Renal cortex interstitium (tissue), 11 donors: ENCODE data around the gene SNAP91. TPM values are rescaled to one million over a fixed set of nuclear protein-coding genes. Genes with fewer than 3 reads are reported as not detected.
"Not testable (repeated sequence)": the region's sequence is repeated elsewhere in the genome, so short reads cannot be mapped to it uniquely, and the experiment has no call there.

ENCODE experiments used
- DNase-seq, 11 donors: peaks; one replicate each; pipeline ENCODE4 v3.0.0-alpha.2; 2013; ENCODE audit warnings: low read depth in 9 of 11, low spot score in 4 of 11; ENCODE audit errors: extremely low read depth in 1 of 11
- polyA plus RNA-seq, 3 donors: library from polyadenylated mRNA; unstranded; fragments of 120-200 nt; gene quantifications; one replicate each; pipeline ENCODE4 v1.2.1, GENCODE V29; 2013; ENCODE audit not compliant: insufficient read length in 3 of 3

Gene SNAP91
- polyA plus RNA-seq, 3 donors: 0.62 to 0.86 (median 0.68) TPM

GRCh38 chr6:83571663-83572185 is 137.2 kb downstream of the SNAP91 start:
- not testable (repeated sequence) for DNase-seq

- DNase-seq: no peak
Measured at GRCh38 chr6:83558975-83559374, 149.9 kb downstream of the SNAP91 start.

- DNase-seq: no peak
Measured at GRCh38 chr6:83556871-83557270, 152.0 kb downstream of the SNAP91 start.

GRCh38 chr6:83551748-83552147 is 157.2 kb downstream of the SNAP91 start:
- not testable (repeated sequence) for DNase-seq

- DNase-seq: not testable (repeated sequence)
Measured at GRCh38 chr6:83550482-83550881, 158.4 kb downstream of the SNAP91 start.

GRCh38 chr6:83546636-83547035 is 162.3 kb downstream of the SNAP91 start:
- DNase-seq: no peak

GRCh38 chr6:83539678-83540077 is 169.2 kb downstream of the SNAP91 start:
- no peak for DNase-seq

- DNase-seq: no peak
Measured at GRCh38 chr6:83536647-83537589, 172.0 kb downstream of the SNAP91 start.

GRCh38 chr6:83536034-83536646 is 172.8 kb downstream of the SNAP91 start:
- peak in 2 of 11 donors; percentile 10 to 15 for DNase-seq

GRCh38 chr6:83518816-83519480 is 190.0 kb downstream of the SNAP91 start:
- DNase-seq: no peak

- DNase-seq: no peak
Measured at GRCh38 chr6:83517500-83517899, 191.4 kb downstream of the SNAP91 start.

- DNase-seq: peak in 4 of 11 donors; percentile 20 to 57 (median 28)
Measured at GRCh38 chr6:83514866-83515466, 193.9 kb downstream of the SNAP91 start.

GRCh38 chr6:83514466-83514865 is 194.4 kb downstream of the SNAP91 start:
- no peak for DNase-seq

- DNase-seq: peak in 9 of 11 donors; percentile 25 to 59 (median 47)
Measured at GRCh38 chr6:83511901-83512681, 196.8 kb downstream of the SNAP91 start, which contains the start of gene PRSS35. Gene PRSS35 (plus strand): TSS chr6:83512534. CDS start chr6:83523442, 10,908 bp downstream.

- no peak for DNase-seq
Measured at GRCh38 chr6:83511266-83511665, 197.6 kb downstream of the SNAP91 start.

- DNase-seq: no peak
Measured at GRCh38 chr6:83510791-83511190, 198.1 kb downstream of the SNAP91 start.

- no peak for DNase-seq
Measured at GRCh38 chr6:83509441-83509840, 199.5 kb downstream of the SNAP91 start.

- no peak for DNase-seq
Measured at GRCh38 chr6:83505356-83505755, 203.5 kb downstream of the SNAP91 start.
